NCI-H2227 treated with DMSO at 0.1 percent for 48 hours (cell line): Measurements from ENCODE around the gene PDE9A.

Experiments
- DNase-seq: peaks from one replicate; lab custom pipeline; 2025; lab: John Stamatoyannopoulos, UW

Gene PDE9A

GRCh38 chr21:42644223-42645208 is 8.9 kb upstream of the PDE9A start:
- no peak for DNase-seq

- DNase-seq, result no peak
Observed at GRCh38 chr21:42645211-42646075, 8.0 kb upstream of the PDE9A start.

- DNase-seq, result no peak
Observed at GRCh38 chr21:42646076-42646825, 7.2 kb upstream of the PDE9A start.

- DNase-seq, result no peak
Observed at GRCh38 chr21:42646836-42647235, 6.6 kb upstream of the PDE9A start.

GRCh38 chr21:42648606-42649005 is 4.8 kb upstream of the PDE9A start:
- DNase-seq, result no peak

- DNase-seq, result no peak
Observed at GRCh38 chr21:42649122-42650032, 4.0 kb upstream of the PDE9A start.

GRCh38 chr21:42650033-42650370 is 3.4 kb upstream of the PDE9A start:
- DNase-seq, result no peak

- no peak for DNase-seq
Observed at GRCh38 chr21:42650441-42651421, 2.7 kb upstream of the PDE9A start.

- DNase-seq, result no peak
Observed at GRCh38 chr21:42651515-42652401, 1.7 kb upstream of the PDE9A start.

- DNase-seq, result peak; percentile 57
Observed at GRCh38 chr21:42652527-42653230, 742 bp upstream of the PDE9A start.

- DNase-seq, result peak; percentile 25
Observed at GRCh38 chr21:42654179-42654912, 925 bp downstream of the PDE9A start.

GRCh38 chr21:42654913-42655795 is 1.7 kb downstream of the PDE9A start:
- no peak for DNase-seq

- no peak for DNase-seq
Observed at GRCh38 chr21:42655796-42656770, 2.7 kb downstream of the PDE9A start.

- DNase-seq, result no peak
Observed at GRCh38 chr21:42656872-42657271, 3.5 kb downstream of the PDE9A start.

- no peak for DNase-seq
Observed at GRCh38 chr21:42657676-42658319, 4.4 kb downstream of the PDE9A start.
